GM21526 (cell line): ENCODE data around the gene POR.
"Not testable (repeated sequence)": the region's sequence is repeated elsewhere in the genome, so short reads cannot be mapped to it uniquely, and the experiment has no call there.

Experiments
- ATAC-seq: cut with Tn5 transposase; IDR thresholded peaks from one replicate; pipeline ENCODE4 v1.9.1; 2021; ENCODE audit warnings: moderate library complexity; ENCODE audit not compliant: unreplicated experiment, low FRiP score

The POR gene

GRCh38 chr7:75914655-75915415 lies at the start of gene POR:
TSS of gene POR (plus strand) at chr7:75915155. CDS start at chr7:75954002, 38,847 bp downstream.
- ATAC-seq = peak; percentile 83

GRCh38 chr7:75866114-75866488 lies 48.9 kb upstream of the POR start:
- no peak for ATAC-seq

- no peak for ATAC-seq
Observed at GRCh38 chr7:75866489-75867389, 48.2 kb upstream of the POR start.

- no peak for ATAC-seq
Observed at GRCh38 chr7:75867390-75867717, 47.6 kb upstream of the POR start.

- no peak for ATAC-seq
Observed at GRCh38 chr7:75868153-75868552, 46.8 kb upstream of the POR start.

- no peak for ATAC-seq
Observed at GRCh38 chr7:75869776-75870379, 45.1 kb upstream of the POR start.

GRCh38 chr7:75870557-75871161 lies 44.3 kb upstream of the POR start:
- no peak for ATAC-seq

GRCh38 chr7:75872073-75872782 lies 42.7 kb upstream of the POR start:
- ATAC-seq = no peak

GRCh38 chr7:75874180-75874579 lies 40.8 kb upstream of the POR start:
- not testable (repeated sequence) for ATAC-seq

GRCh38 chr7:75875113-75876080 lies 39.6 kb upstream of the POR start:
- ATAC-seq = no peak

- no peak for ATAC-seq
Observed at GRCh38 chr7:75876126-75876881, 38.7 kb upstream of the POR start.

GRCh38 chr7:75878312-75878768 lies 36.6 kb upstream of the POR start:
- ATAC-seq = peak; percentile 21

- peak; percentile 87 for ATAC-seq
Observed at GRCh38 chr7:75878769-75879611, 36.0 kb upstream of the POR start, which contains the start of gene RHBDD2. TSS of gene RHBDD2 (plus strand) at chr7:75879034. CDS start at chr7:75879083, 49 bp downstream.

GRCh38 chr7:75879771-75880184 lies 35.2 kb upstream of the POR start:
- ATAC-seq = no peak

- no peak for ATAC-seq
Observed at GRCh38 chr7:75880242-75880641, 34.7 kb upstream of the POR start.

- no peak for ATAC-seq
Observed at GRCh38 chr7:75881436-75882095, 33.4 kb upstream of the POR start.
